WTC11 (cell line): ENCODE results near the gene KLHL22. TPM values are rescaled to one million over a fixed set of nuclear protein-coding genes. Genes with fewer than 3 reads are reported as not detected.

Experiments used
- ATF2 ChIP-seq: sonication (generic); formaldehyde crosslinking; IDR thresholded peaks from 2 replicates; pipeline ENCODE4 v1.8.1; 2022; ENCODE audit warnings: low read depth, missing genetic modification reagents, borderline replicate concordance
- E2F5 ChIP-seq: sonication (generic); formaldehyde crosslinking; IDR thresholded peaks from 2 replicates; pipeline ENCODE4 v1.8.1; 2022; ENCODE audit warnings: mild to moderate bottlenecking, moderate library complexity, missing genetic modification reagents
- ESRRA ChIP-seq: sonication (generic); formaldehyde crosslinking; IDR thresholded peaks from 2 replicates; pipeline ENCODE4 v1.8.1; 2022; ENCODE audit warnings: mild to moderate bottlenecking, missing genetic modification reagents, borderline replicate concordance
- ETV6 ChIP-seq: sonication (generic); formaldehyde crosslinking; IDR thresholded peaks from 2 replicates; pipeline ENCODE4 v1.8.1; 2022; ENCODE audit warnings: mild to moderate bottlenecking, missing genetic modification reagents
- FOXK1 ChIP-seq: sonication (generic); formaldehyde crosslinking; IDR thresholded peaks from 2 replicates; pipeline ENCODE4 v1.8.0; 2022; ENCODE audit warnings: mild to moderate bottlenecking, moderate library complexity, missing genetic modification reagents
- FOXP1 ChIP-seq: sonication (generic); formaldehyde crosslinking; IDR thresholded peaks from 2 replicates; pipeline ENCODE4 v1.8.0; 2022; ENCODE audit warnings: missing genetic modification reagents, mild to moderate bottlenecking, moderate library complexity, borderline replicate concordance
- FOXP4 ChIP-seq: sonication (generic); formaldehyde crosslinking; IDR thresholded peaks from 2 replicates; pipeline ENCODE4 v1.8.0; 2022; ENCODE audit warnings: mild to moderate bottlenecking, missing genetic modification reagents
- HMGA2 ChIP-seq: fragments of 250-450 bp; sonication (Bioruptor Pico); IDR thresholded peaks from 2 replicates; pipeline ENCODE4 v1.4.0; 2021; ENCODE audit warnings: mild to moderate bottlenecking, moderate library complexity
- IRF1 ChIP-seq: sonication (generic); formaldehyde crosslinking; IDR thresholded peaks from 2 replicates; pipeline ENCODE4 v1.8.0; 2023; ENCODE audit warnings: missing genetic modification reagents
- KAT7 ChIP-seq: sonication (generic); formaldehyde crosslinking; IDR thresholded peaks from 2 replicates; pipeline ENCODE4 v1.8.1; 2023; ENCODE audit warnings: missing genetic modification reagents, mild to moderate bottlenecking, borderline replicate concordance
- MAX ChIP-seq: sonication (generic); formaldehyde crosslinking; IDR thresholded peaks from 2 replicates; pipeline ENCODE4 v1.8.0; 2022; ENCODE audit warnings: mild to moderate bottlenecking, missing genetic modification reagents
- MYBL2 ChIP-seq: sonication (generic); formaldehyde crosslinking; IDR thresholded peaks from 2 replicates; pipeline ENCODE4 v1.8.1; 2023; ENCODE audit warnings: mild to moderate bottlenecking, moderate library complexity, missing genetic modification reagents
- NFATC4 ChIP-seq: fragments of 250-450 bp; sonication (Bioruptor Pico); IDR thresholded peaks from 2 replicates; pipeline ENCODE4 v1.9.0; 2021; ENCODE audit warnings: mild to moderate bottlenecking
- NR2C2 ChIP-seq: sonication (generic); formaldehyde crosslinking; IDR thresholded peaks from 2 replicates; pipeline ENCODE4 v1.8.0; 2022; ENCODE audit warnings: mild to moderate bottlenecking, missing genetic modification reagents
- NR3C1 ChIP-seq: sonication (generic); formaldehyde crosslinking; conservative IDR thresholded peaks from 2 replicates; pipeline ENCODE4 v1.8.1; 2023; ENCODE audit warnings: low read depth, mild to moderate bottlenecking, missing genetic modification reagents
- OVOL2 ChIP-seq: fragments of 250-450 bp; sonication (Bioruptor Pico); IDR thresholded peaks from 2 replicates; pipeline ENCODE4 v1.9.0; 2021; ENCODE audit warnings: mild to moderate bottlenecking, borderline replicate concordance
- SMAD3 ChIP-seq: sonication (generic); formaldehyde crosslinking; IDR thresholded peaks from 2 replicates; pipeline ENCODE4 v1.8.0; 2022; ENCODE audit warnings: missing genetic modification reagents, mild to moderate bottlenecking, borderline replicate concordance
- SP1 ChIP-seq: sonication (generic); formaldehyde crosslinking; conservative IDR thresholded peaks from 2 replicates; pipeline ENCODE4 v1.8.1; 2022; ENCODE audit warnings: missing genetic modification reagents
- ZBTB43 ChIP-seq: sonication (generic); formaldehyde crosslinking; IDR thresholded peaks from 2 replicates; pipeline ENCODE4 v1.8.1; 2023; ENCODE audit warnings: mild to moderate bottlenecking, missing genetic modification reagents
- ZNF317 ChIP-seq: sonication (generic); formaldehyde crosslinking; IDR thresholded peaks from 2 replicates; pipeline ENCODE4 v1.8.1; 2023; ENCODE audit warnings: low read depth, mild to moderate bottlenecking, moderate library complexity, missing genetic modification reagents, borderline replicate concordance
- ZNF423 ChIP-seq: fragments of 250-450 bp; sonication (Bioruptor Pico); IDR thresholded peaks from 2 replicates; pipeline ENCODE4 v2.1.2; 2022; ENCODE audit warnings: mild to moderate bottlenecking, moderate library complexity
- ZNF512 ChIP-seq: sonication (generic); formaldehyde crosslinking; IDR thresholded peaks from 2 replicates; pipeline ENCODE4 v1.8.1; 2022; ENCODE audit warnings: missing genetic modification reagents, borderline replicate concordance
- ZNF532 ChIP-seq: fragments of 250-450 bp; sonication (Bioruptor Pico); IDR thresholded peaks from 2 replicates; pipeline ENCODE4 v1.9.0; 2021; ENCODE audit warnings: mild to moderate bottlenecking, borderline replicate concordance
- ZSCAN18 ChIP-seq: fragments of 250-450 bp; sonication (Bioruptor Pico); IDR thresholded peaks from 2 replicates; pipeline ENCODE4 v2.1.2; 2022; ENCODE audit warnings: mild to moderate bottlenecking, moderate library complexity
- total RNA-seq: library from RNA; stranded (reverse); gene quantifications from 3 replicates; pipeline ENCODE4 v1.2.3, GENCODE V29; 2021

KLHL22 gene
- total RNA-seq, 1 experiment from 2014 or later = 15.7 TPM

- TF ChIP-seq MAX (CRISPR knock-in tag) (no peak), FOXK1 (CRISPR knock-in tag) (peak; percentile 25; the same call in 1 of the 2 replicates), ZNF512 (CRISPR knock-in tag) (no peak), E2F5 (CRISPR knock-in tag) (no peak), SP1 (CRISPR knock-in tag) (peak; percentile 68), ZNF423 (CRISPR knock-in tag) (no peak; the same call in 1 of the 2 replicates), NR2C2 (no peak), ZNF317 (no peak), ETV6 (CRISPR knock-in tag) (no peak; the same call in 1 of the 2 replicates), IRF1 (CRISPR knock-in tag) (no peak), ZNF532 (CRISPR knock-in tag) (no peak), ZBTB43 (no peak), NFATC4 (CRISPR knock-in tag) (no peak), OVOL2 (CRISPR knock-in tag) (no peak), FOXP4 (CRISPR knock-in tag) (0 out of 2 replicates have a peak, but pooled peaks have one; percentile 15), ATF2 (CRISPR knock-in tag) (no peak), KAT7 (CRISPR knock-in tag) (no peak), NR3C1 (CRISPR knock-in tag) (no peak), FOXP1 (CRISPR knock-in tag) (peak; percentile 40; the same call in 1 of the 2 replicates), SMAD3 (no peak), MYBL2 (CRISPR knock-in tag) (no peak), ESRRA (CRISPR knock-in tag) (no peak), HMGA2 (no peak), ZSCAN18 (no peak)
These were observed 57.8 kb downstream of the KLHL22 start, which contains the start of gene SCARF2 (continued) for GRCh38 chr22:20437613-20438426.
